Camera-type eye (tissue), 1 donor: ENCODE data around the gene RNPC3. TPM values are rescaled to one million over a fixed set of nuclear protein-coding genes. Genes with fewer than 3 reads are reported as not detected.

ENCODE experiments used
- total RNA-seq: library from RNA; depleted of rRNA; stranded (reverse); fragments of >200 nt; gene quantifications from one replicate; pipeline ENCODE4 v1.2.3, GENCODE V29; 2014

RNPC3 gene
- total RNA-seq, result 37.4 TPM

GRCh38 chr1:103525607-103526507 lies at the start of gene RNPC3:
TSS of gene RNPC3 (plus strand) at chr1:103525699. CDS start at chr1:103526071, 372 bp downstream.

DNA sequence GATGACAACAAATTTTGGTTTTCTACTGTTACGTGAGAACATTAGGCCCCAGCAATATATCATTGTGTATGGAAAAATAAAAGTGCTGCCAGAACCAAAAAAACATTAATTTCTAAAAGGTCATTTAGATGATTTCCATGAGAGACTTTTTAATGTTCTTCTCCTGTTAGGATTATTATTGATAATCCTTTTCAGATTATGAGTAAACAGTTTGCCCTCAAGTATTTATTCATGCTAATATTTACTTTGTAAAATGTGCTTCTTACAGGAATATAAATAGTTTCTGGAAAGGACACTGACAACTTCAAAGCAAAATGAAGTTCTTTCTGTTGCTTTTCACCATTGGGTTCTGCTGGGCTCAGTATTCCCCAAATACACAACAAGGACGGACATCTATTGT lies 45.8 kb downstream of the RNPC3 start, which contains the start of gene AMY2B:
Gene AMY2B, plus strand, starts transcription at position 301 of the 400 bp plus-strand sequence. Its CDS starts 14 bp downstream, at position 315.

Other genes starting within 250 kb of the RNPC3 start
- gene AMY2B, start 45.9 kb downstream of the RNPC3 start, total RNA-seq, result 48.2 TPM
- gene AMY2A, start 91.7 kb downstream of the RNPC3 start, total RNA-seq, result 0.44 TPM
- gene AMY1A, start 130.1 kb downstream of the RNPC3 start, total RNA-seq, result not detected
- not detected for gene AMY1B, start 170.5 kb downstream of the RNPC3 start, total RNA-seq
- not detected for gene AMY1C, start 224.2 kb downstream of the RNPC3 start, total RNA-seq